A549 (cell line): ENCODE data around the gene INPP1. TPM values are rescaled to one million over a fixed set of nuclear protein-coding genes. Genes with fewer than 3 reads are reported as not detected.

Experiments used
- ATAC-seq, 2 experiments: fragments of 200-7000 bp in 1 of 2; fragments of >200 bp in 1 of 2; cut with Nextera tagmentation in 1 of 2; cut with Tn5 transposase in 1 of 2; 3 replicates each; pipeline versions ENCODE4 v1.8.0 to v1.9.1; 2018 to 2020; ENCODE audit warnings: mild to moderate bottlenecking in 1 of 2, moderate library complexity in 1 of 2
- CTCF ChIA-PET: fragments of 300-600 bp; sonication (Branson Sonifier 250); formaldehyde crosslinking; extraction: SDS; loops from one replicate; lab custom pipeline; 2021; ENCODE audit warnings: antibody characterized with exemption, inconsistent platforms; lab: Yijun Ruan, JAX
- POLR2A ChIA-PET: fragments of 350-600 bp; formaldehyde crosslinking; extraction: SDS; loops from one replicate; lab custom pipeline; 2021; ENCODE audit warnings: antibody characterized with exemption, inconsistent platforms; lab: Yijun Ruan, JAX
- DNase-seq, 2 experiments: peaks; one replicate each; pipeline versions ENCODE4 v3.0.0 to v3.0.0-alpha.2; 2011 to 2016; ENCODE audit warnings: low read depth in 1 of 2, low spot score in 1 of 2
- FAIRE-seq: peaks from 2 replicates; lab custom pipeline; 2011; peaks lifted over from hg19 to GRCh38; lab: Jason Lieb, UNC
- H3K27ac ChIP-seq, 2 experiments: fragments of >200 bp; sonication (Bioruptor Twin); formaldehyde crosslinking; 3 replicates each; pipeline ENCODE4 v1.5.1; 2016 to 2017
- H3K4me1 ChIP-seq: fragments of >200 bp; sonication (Bioruptor Twin); formaldehyde crosslinking; 3 replicates; pipeline ENCODE4 v1.6.1; 2016
- H3K4me2 ChIP-seq: fragments of >200 bp; sonication (Bioruptor Twin); formaldehyde crosslinking; 3 replicates; pipeline ENCODE4 v1.6.1; 2016
- H3K4me3 ChIP-seq: fragments of >200 bp; sonication (Bioruptor Twin); formaldehyde crosslinking; 3 replicates; pipeline ENCODE4 v1.5.1; 2016
- H3K9me3 ChIP-seq: fragments of >200 bp; sonication (Bioruptor Twin); formaldehyde crosslinking; 3 replicates; pipeline ENCODE4 v1.6.1; 2016
- BHLHE40 ChIP-seq: IDR thresholded peaks from 2 replicates; pipeline ENCODE4 v1.6.1; 2012; ENCODE audit warnings: low read depth, low read length, inconsistent platforms
- CBX2 ChIP-seq: fragments of 200-600 bp; sonication (generic); IDR thresholded peaks from 2 replicates; pipeline ENCODE4 v1.6.1; 2016; ENCODE audit warnings: low read depth, mild to moderate bottlenecking, borderline replicate concordance
- CBX8 ChIP-seq: fragments of 200-600 bp; sonication (generic); IDR thresholded peaks from 2 replicates; pipeline ENCODE4 v1.6.1; 2016
- CEBPB ChIP-seq, 2 experiments: fragments of >200 bp in 1 of 2; sonication (Bioruptor Twin) in 1 of 2; formaldehyde crosslinking in 1 of 2; IDR thresholded peaks; 2 replicates each; pipeline ENCODE4 v1.6.1; 2012 to 2016
- CHD4 ChIP-seq: fragments of 200-600 bp; sonication (generic); IDR thresholded peaks from 2 replicates; pipeline ENCODE4 v1.6.1; 2016; ENCODE audit warnings: antibody characterized with exemption, mild to moderate bottlenecking, borderline replicate concordance
- EHF ChIP-seq: fragments of 250-450 bp; sonication (Bioruptor Pico); IDR thresholded peaks from 2 replicates; pipeline ENCODE4 v1.5.0; 2020; ENCODE audit warnings: mild to moderate bottlenecking
- ELK1 ChIP-seq: fragments of 150-350 bp; IDR thresholded peaks from 2 replicates; pipeline ENCODE4 v1.6.1; 2014; ENCODE audit warnings: low read depth, mild to moderate bottlenecking, low read length
- FOSL2 ChIP-seq, 2 experiments: fragments of 450-650 bp in 1 of 2; fragments of >200 bp in 1 of 2; sonication (Bioruptor Twin) in 1 of 2; formaldehyde crosslinking; IDR thresholded peaks; 2 replicates each; pipeline versions ENCODE4 v1.5.0 to v1.6.1; 2016 to 2020; ENCODE audit warnings: mild to moderate bottlenecking in 1 of 2, moderate library complexity in 1 of 2
- HDAC2 ChIP-seq: fragments of 200-600 bp; sonication (generic); IDR thresholded peaks from 2 replicates; pipeline ENCODE4 v1.6.1; 2016
- HOXA7 ChIP-seq: fragments of 250-450 bp; sonication (Bioruptor Pico); IDR thresholded peaks from 2 replicates; pipeline ENCODE4 v1.5.0; 2020; ENCODE audit warnings: mild to moderate bottlenecking, moderate library complexity
- HOXB5 ChIP-seq: fragments of 250-450 bp; sonication (Bioruptor Pico); IDR thresholded peaks from 2 replicates; pipeline ENCODE4 v1.5.0; 2020; ENCODE audit warnings: mild to moderate bottlenecking, moderate library complexity
- JUN ChIP-seq, 2 experiments: fragments of >200 bp; sonication (Bioruptor Twin); formaldehyde crosslinking; IDR thresholded peaks; 2 replicates in 1 of 2; 3 replicates in 1 of 2; pipeline ENCODE4 v1.6.1; 2016 to 2017
- KDM1A ChIP-seq: fragments of 200-600 bp; sonication (generic); IDR thresholded peaks from 2 replicates; pipeline ENCODE4 v1.6.1; 2016; ENCODE audit warnings: low read depth, mild to moderate bottlenecking
- KDM5A ChIP-seq: fragments of 200-600 bp; sonication (generic); IDR thresholded peaks from 2 replicates; pipeline ENCODE4 v1.6.1; 2016; ENCODE audit warnings: antibody characterized with exemption, mild to moderate bottlenecking
- MAZ ChIP-seq: fragments of 150-350 bp; IDR thresholded peaks from 2 replicates; pipeline ENCODE4 v1.6.1; 2014; ENCODE audit warnings: antibody characterized with exemption, low read depth, low read length, borderline replicate concordance
- NFE2L2 ChIP-seq: fragments of 150-350 bp; conservative IDR thresholded peaks from 2 replicates; pipeline ENCODE4 v1.6.1; 2014; ENCODE audit warnings: low read length
- NPAS2 ChIP-seq: fragments of 250-450 bp; sonication (Bioruptor Pico); IDR thresholded peaks from 2 replicates; pipeline ENCODE4 v1.8.0; 2022; ENCODE audit warnings: mild to moderate bottlenecking, moderate library complexity, borderline replicate concordance
- NR3C1 ChIP-seq: fragments of >200 bp; sonication (Bioruptor Twin); formaldehyde crosslinking; IDR thresholded peaks from 3 replicates; pipeline ENCODE4 v1.6.1; 2017
- PHF8 ChIP-seq: fragments of 200-600 bp; sonication (generic); IDR thresholded peaks from 2 replicates; pipeline ENCODE4 v1.6.1; 2016; ENCODE audit warnings: low read depth, mild to moderate bottlenecking, antibody characterized with exemption, moderate library complexity, borderline replicate concordance
- POLR2A ChIP-seq: IDR thresholded peaks from 2 replicates; pipeline ENCODE4 v1.6.1; 2012; ENCODE audit warnings: mild to moderate bottlenecking, low read length
- RARB ChIP-seq: fragments of 250-450 bp; sonication (Bioruptor Pico); IDR thresholded peaks from 2 replicates; pipeline ENCODE4 v1.8.0; 2021; ENCODE audit warnings: mild to moderate bottlenecking, moderate library complexity
- RCOR1 ChIP-seq: fragments of 150-350 bp; IDR thresholded peaks from 2 replicates; pipeline ENCODE4 v1.6.1; 2014; ENCODE audit warnings: antibody characterized with exemption, low read length, low read depth
- RFX5 ChIP-seq: fragments of 450-650 bp; IDR thresholded peaks from 2 replicates; pipeline ENCODE4 v1.7.1; 2014; ENCODE audit warnings: antibody characterized with exemption, mild to moderate bottlenecking, moderate library complexity
- SMC3 ChIP-seq: fragments of >200 bp; sonication (Bioruptor Twin); formaldehyde crosslinking; IDR thresholded peaks from 3 replicates; pipeline ENCODE4 v1.6.1; 2018; ENCODE audit warnings: inconsistent platforms
- SREBF2 ChIP-seq: fragments of 450-650 bp; IDR thresholded peaks from 2 replicates; pipeline ENCODE4 v1.6.1; 2014; ENCODE audit warnings: mild to moderate bottlenecking, moderate library complexity
- TFCP2L1 ChIP-seq: fragments of 250-450 bp; sonication (Bioruptor Pico); IDR thresholded peaks from 2 replicates; pipeline ENCODE4 v1.5.0; 2021; ENCODE audit warnings: mild to moderate bottlenecking
- TP53 ChIP-seq: fragments of 250-450 bp; sonication (Bioruptor Pico); IDR thresholded peaks from 2 replicates; pipeline ENCODE4 v1.5.0; 2021; ENCODE audit warnings: mild to moderate bottlenecking, moderate library complexity
- ZSCAN20 ChIP-seq: fragments of 250-450 bp; sonication (Bioruptor Pico); IDR thresholded peaks from 2 replicates; pipeline ENCODE4 v1.8.0; 2022; ENCODE audit warnings: mild to moderate bottlenecking, moderate library complexity
- WGBS: methylation state at CpG from one replicate; pipeline ENCODE4 v1.1.6; 2017; ENCODE audit errors: missing lambda C conversion rate; 5-methylcytosine and 5-hydroxymethylcytosine counted together
- polyA minus RNA-seq: library from RNA; depleted of rRNA, polyadenylated mRNA; stranded (reverse); fragments of >200 nt; gene quantifications from 2 replicates; pipeline ENCODE4 v1.2.3, GENCODE V29; 2011; rRNA and poly(A)+ RNA removed
- polyA plus RNA-seq, 4 experiments: library from polyadenylated mRNA; depleted of rRNA in 3 of 4; stranded (reverse); fragments of >200 nt; fragmentation: RNase III in 1 of 4; extraction: RNeasy Plus Mini Kit Qiagen cat#74134 plus additional on column Dnase treatment in 1 of 4; gene quantifications; 2 replicates in 3 of 4; 3 replicates in 1 of 4; pipeline ENCODE4 v1.2.3, GENCODE V29; 2011 to 2017
- TF ChIP-seq, protein P1 (sequence below): fragments of 450-650 bp; IDR thresholded peaks from 2 replicates; pipeline ENCODE4 v1.6.1; 2014; ENCODE audit warnings: antibody characterized with exemption
- TF ChIP-seq, protein P2 (sequence below): IDR thresholded peaks from 2 replicates; pipeline ENCODE4 v1.6.1; 2012; ENCODE audit warnings: low read depth, borderline replicate concordance
- TF ChIP-seq, protein P3 (sequence below): fragments of 250-450 bp; sonication (Bioruptor Pico); IDR thresholded peaks from 2 replicates; pipeline ENCODE4 v1.5.0; 2020; ENCODE audit warnings: low read depth, mild to moderate bottlenecking, moderate library complexity
- TF ChIP-seq, protein P4 (sequence below): fragments of >200 bp; sonication (Bioruptor Twin); formaldehyde crosslinking; IDR thresholded peaks from 3 replicates; pipeline ENCODE4 v1.6.1; 2016
- TF ChIP-seq, protein P5 (sequence below): IDR thresholded peaks from 2 replicates; pipeline ENCODE4 v1.6.1; 2012
- TF ChIP-seq, protein P6 (sequence below): IDR thresholded peaks from 2 replicates; pipeline ENCODE4 v1.6.1; 2012
- TF ChIP-seq, protein P7 (sequence below): fragments of >200 bp; sonication (Bioruptor Twin); formaldehyde crosslinking; IDR thresholded peaks from 2 replicates; pipeline ENCODE4 v1.6.1; 2016

Gene INPP1
- 12.8 and 14.6 TPM in 2 replicates for polyA plus RNA-seq (2011; rRNA removed)
- 4.5 and 7.8 TPM in 2 replicates for polyA plus RNA-seq (2012; cell fraction: cytosol; rRNA removed)
- 4.2 and 5.3 TPM in 2 replicates for polyA plus RNA-seq (2012; cell fraction: nucleus; rRNA removed)
- 15.9 to 19.9 TPM (median 18.4 TPM) in 3 replicates for polyA plus RNA-seq (2017; fragmentation: RNase III; extraction: RNeasy Plus Mini Kit Qiagen cat#74134 plus additional on column Dnase treatment)
- 5.3 and 8.2 TPM in 2 replicates for polyA minus RNA-seq

DNA sequence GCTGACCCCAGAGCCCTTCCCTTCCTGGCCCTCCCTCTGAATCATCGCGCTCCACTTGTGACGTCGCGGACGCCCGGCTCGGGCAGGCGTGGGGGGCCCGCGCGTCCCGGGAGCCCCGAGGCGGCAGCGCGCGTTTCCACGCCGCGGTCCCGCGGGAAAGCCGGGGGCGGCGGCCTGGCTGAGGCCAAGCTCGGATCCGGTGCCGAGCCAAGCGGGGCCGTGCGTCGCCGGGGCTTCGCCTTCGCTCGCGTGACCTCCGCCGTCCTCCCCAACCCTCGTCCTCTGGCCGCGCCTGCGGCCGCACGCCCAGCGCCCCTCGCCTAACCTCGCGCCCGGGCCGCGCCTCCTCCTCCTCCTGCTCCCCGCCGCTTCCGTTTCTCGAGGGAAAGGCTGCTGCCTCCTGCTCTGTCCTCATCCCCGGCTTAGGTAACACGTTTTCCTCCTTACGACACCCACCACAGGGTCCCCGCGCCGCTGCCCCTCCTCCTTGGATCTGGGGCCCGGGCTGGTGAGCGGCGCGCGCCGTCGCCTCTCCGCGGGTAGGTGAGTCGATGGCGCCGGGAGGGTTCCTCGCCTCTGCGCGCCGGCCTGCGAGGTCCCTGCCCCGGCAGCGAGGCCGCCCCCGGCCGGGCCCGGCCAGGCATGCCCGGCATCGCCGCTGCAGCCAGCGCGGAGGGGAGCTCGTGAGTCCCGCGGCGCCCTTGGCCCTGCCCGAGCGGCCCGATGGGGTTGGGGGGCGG, at the start of gene INPP1:
TSS of gene INPP1 (plus strand) at position 54 of the 740 bp plus-strand sequence. CDS start 16,514 bp downstream, outside the sequence.
- peak; percentile 32 to 69 for DNase-seq
- POLR2A ChIA-PET, result interaction anchor here (0.9 to 1.2 kb wide), 2 partner anchors 11 to 24 kb away, joined by 4 to 5 read pairs; partner anchors contain the start of gene HIBCH
- WGBS, result 1% methylated on average over 22 of the region's 99 CpGs
- no peak for FAIRE-seq
- Histone ChIP-seq H3K4me3 (peak within 1 kb of the TSS; percentile 63), H3K4me1 (peaks cover 30% of the 10 kb centered on the region), H3K9me3 (no peaks in the 10 kb centered on the region), H3K27ac (peak within 1 kb of the TSS; percentile 67 to 95), H3K4me2 (peak within 1 kb of the TSS; percentile 87)
- ATAC-seq, result peak; percentile 84
- CTCF ChIA-PET, result interaction anchor here (0.6 to 3.9 kb wide), 17 partner anchors 12 to 541 kb away, joined by 3 to 22 read pairs (median 3); partner anchors contain the start of gene HIBCH
- TF ChIP-seq, protein P1, sequence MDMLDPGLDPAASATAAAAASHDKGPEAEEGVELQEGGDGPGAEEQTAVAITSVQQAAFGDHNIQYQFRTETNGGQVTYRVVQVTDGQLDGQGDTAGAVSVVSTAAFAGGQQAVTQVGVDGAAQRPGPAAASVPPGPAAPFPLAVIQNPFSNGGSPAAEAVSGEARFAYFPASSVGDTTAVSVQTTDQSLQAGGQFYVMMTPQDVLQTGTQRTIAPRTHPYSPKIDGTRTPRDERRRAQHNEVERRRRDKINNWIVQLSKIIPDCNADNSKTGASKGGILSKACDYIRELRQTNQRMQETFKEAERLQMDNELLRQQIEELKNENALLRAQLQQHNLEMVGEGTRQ, result no peak
- TF ChIP-seq CHD4 (no peak), TP53 (peak; percentile 35; the same call in 1 of the 2 replicates), KDM5A (no peak), NFE2L2 (no peak), HDAC2 (no peak), HOXB5 (CRISPR knock-in tag) (0 out of 2 replicates have a peak, but pooled peaks have one; percentile 5), KDM1A (no peak), POLR2A (peak; percentile 24; the same call in 1 of the 2 replicates), MAZ (no peak), TFCP2L1 (CRISPR knock-in tag) (no peak), EHF (CRISPR knock-in tag) (no peak), SREBF2 (no peak), FOSL2 (IDR thresholded peaks at IDR 0.05) (no peak), FOSL2 (CRISPR knock-in tag; IDR thresholded peaks at IDR 0.05) (peak; percentile 69), CEBPB (IDR thresholded peaks at IDR 0.05) (no peak), ELK1 (no peak), RCOR1 (no peak), ZSCAN20 (CRISPR knock-in tag) (no peak), JUN (IDR thresholded peaks at IDR 0.05) (peak in 1 of 2 experiments; percentile 54; a peak in 1 of 5 replicates), CBX8 (no peak), NPAS2 (no peak), RFX5 (0 out of 2 replicates have a peak, but pooled peaks have one; percentile 33), BHLHE40 (peak; percentile 70), CBX2 (no peak), NR3C1 (no peak), RARB (CRISPR knock-in tag) (no peak), PHF8 (peak; percentile 49; the same call in 1 of the 2 replicates), SMC3 (no peak), HOXA7 (CRISPR knock-in tag) (no peak)
- TF ChIP-seq, protein P2, sequence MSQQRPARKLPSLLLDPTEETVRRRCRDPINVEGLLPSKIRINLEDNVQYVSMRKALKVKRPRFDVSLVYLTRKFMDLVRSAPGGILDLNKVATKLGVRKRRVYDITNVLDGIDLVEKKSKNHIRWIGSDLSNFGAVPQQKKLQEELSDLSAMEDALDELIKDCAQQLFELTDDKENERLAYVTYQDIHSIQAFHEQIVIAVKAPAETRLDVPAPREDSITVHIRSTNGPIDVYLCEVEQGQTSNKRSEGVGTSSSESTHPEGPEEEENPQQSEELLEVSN, result peak; percentile 94
- TF ChIP-seq, protein P3, sequence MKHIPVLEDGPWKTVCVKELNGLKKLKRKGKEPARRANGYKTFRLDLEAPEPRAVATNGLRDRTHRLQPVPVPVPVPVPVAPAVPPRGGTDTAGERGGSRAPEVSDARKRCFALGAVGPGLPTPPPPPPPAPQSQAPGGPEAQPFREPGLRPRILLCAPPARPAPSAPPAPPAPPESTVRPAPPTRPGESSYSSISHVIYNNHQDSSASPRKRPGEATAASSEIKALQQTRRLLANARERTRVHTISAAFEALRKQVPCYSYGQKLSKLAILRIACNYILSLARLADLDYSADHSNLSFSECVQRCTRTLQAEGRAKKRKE (CRISPR knock-in tag), result 0 out of 2 replicates have a peak, but pooled peaks have one; percentile 18
- TF ChIP-seq, protein P4, sequence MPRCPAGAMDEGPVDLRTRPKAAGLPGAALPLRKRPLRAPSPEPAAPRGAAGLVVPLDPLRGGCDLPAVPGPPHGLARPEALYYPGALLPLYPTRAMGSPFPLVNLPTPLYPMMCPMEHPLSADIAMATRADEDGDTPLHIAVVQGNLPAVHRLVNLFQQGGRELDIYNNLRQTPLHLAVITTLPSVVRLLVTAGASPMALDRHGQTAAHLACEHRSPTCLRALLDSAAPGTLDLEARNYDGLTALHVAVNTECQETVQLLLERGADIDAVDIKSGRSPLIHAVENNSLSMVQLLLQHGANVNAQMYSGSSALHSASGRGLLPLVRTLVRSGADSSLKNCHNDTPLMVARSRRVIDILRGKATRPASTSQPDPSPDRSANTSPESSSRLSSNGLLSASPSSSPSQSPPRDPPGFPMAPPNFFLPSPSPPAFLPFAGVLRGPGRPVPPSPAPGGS, result no peak
- TF ChIP-seq, protein P5, sequence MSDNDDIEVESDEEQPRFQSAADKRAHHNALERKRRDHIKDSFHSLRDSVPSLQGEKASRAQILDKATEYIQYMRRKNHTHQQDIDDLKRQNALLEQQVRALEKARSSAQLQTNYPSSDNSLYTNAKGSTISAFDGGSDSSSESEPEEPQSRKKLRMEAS, result peak; percentile 88
- TF ChIP-seq, protein P6, sequence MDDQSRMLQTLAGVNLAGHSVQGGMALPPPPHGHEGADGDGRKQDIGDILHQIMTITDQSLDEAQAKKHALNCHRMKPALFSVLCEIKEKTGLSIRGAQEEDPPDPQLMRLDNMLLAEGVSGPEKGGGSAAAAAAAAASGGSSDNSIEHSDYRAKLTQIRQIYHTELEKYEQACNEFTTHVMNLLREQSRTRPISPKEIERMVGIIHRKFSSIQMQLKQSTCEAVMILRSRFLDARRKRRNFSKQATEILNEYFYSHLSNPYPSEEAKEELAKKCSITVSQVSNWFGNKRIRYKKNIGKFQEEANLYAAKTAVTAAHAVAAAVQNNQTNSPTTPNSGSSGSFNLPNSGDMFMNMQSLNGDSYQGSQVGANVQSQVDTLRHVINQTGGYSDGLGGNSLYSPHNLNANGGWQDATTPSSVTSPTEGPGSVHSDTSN, result no peak
- TF ChIP-seq, protein P7, sequence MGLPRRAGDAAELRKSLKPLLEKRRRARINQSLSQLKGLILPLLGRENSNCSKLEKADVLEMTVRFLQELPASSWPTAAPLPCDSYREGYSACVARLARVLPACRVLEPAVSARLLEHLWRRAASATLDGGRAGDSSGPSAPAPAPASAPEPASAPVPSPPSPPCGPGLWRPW, result no peak
